ENCODE measurements around the gene GPC5. TPM values are rescaled to one million over a fixed set of nuclear protein-coding genes. Genes with fewer than 3 reads are reported as not detected.

The GPC5 gene
- total and polyA plus RNA-seq, 2 of the 13 experiments (the other 11 are each of a cell fraction or from before 2014, with no cell fraction given): 0.02 to 0.07 TPM

GRCh38 chr13:91659256-91660075 lies 261.0 kb downstream of the GPC5 start:
- H2AFZ ChIP-seq (ENCODE audit: low read length): no peak overlapping the region
- no peaks in the 10 kb centered on the region for H3K79me2 ChIP-seq (ENCODE audit: insufficient read depth, low read length)
- no peaks in the 10 kb centered on the region for H4K20me1 ChIP-seq (ENCODE audit: insufficient read depth, low read length)
- H3K9ac ChIP-seq (ENCODE audit: insufficient read depth, low read depth, low read length): no peak overlapping the region
- H3K9me3 ChIP-seq (ENCODE audit: low read length): no peaks in the 10 kb centered on the region
- POLR2A ChIA-PET: no interaction called here
- H3K4me2 ChIP-seq (ENCODE audit: low read depth, low read length): no peak overlapping the region
- TF ChIP-seq CCAR2 (optimal IDR thresholded peaks at IDR 0.05; ENCODE audit: low read depth, low read length) (no peak), GFI1 (CRISPR knock-in tag; IDR thresholded peaks at IDR 0.05; ENCODE audit: borderline replicate concordance) (no peak), MAZ (IDR thresholded peaks at IDR 0.05; ENCODE audit: borderline replicate concordance, low read depth, low read length) (no peak), MAZ (CRISPR knock-in tag; IDR thresholded peaks at IDR 0.05; ENCODE audit: low read depth) (no peak)
- in situ Hi-C loops (cut with HindIII; ENCODE audit: extremely low pct_ligation_motif_present, low pct_unique_long_range_greater_than_20kb): no loop called here
- FAIRE-seq: no peak
- H3K4me3 ChIP-seq (replicated peaks in 1 of 3; ENCODE audit: insufficient read depth in 1 of 3, low read depth in 2 of 3, low read length in 3 of 3): no peak overlapping the region
- no peak overlapping the region for H3K27ac ChIP-seq (ENCODE audit: extremely low read length, insufficient read depth, low read length)
- no peak for DNase-seq (ENCODE audit: low spot score)
- ATAC-seq: no peak
- 0% methylated on average over 4 of the region's 4 CpGs for WGBS (ENCODE audit: low lambda C conversion rate)
- no peaks in the 10 kb centered on the region for H3K27me3 ChIP-seq (ENCODE audit: control insufficient read depth in 1 of 2, insufficient read depth in 2 of 2, low read length in 2 of 2)
- no peaks in the 10 kb centered on the region for H3K4me1 ChIP-seq (ENCODE audit: insufficient read depth, low read length)
- no peaks in the 10 kb centered on the region for H3K36me3 ChIP-seq (replicated peaks in 1 of 2; ENCODE audit: control insufficient read depth in 1 of 2, insufficient read depth in 2 of 2, low read length in 2 of 2)
- intact Hi-C loops (cut with micrococcal nuclease; ENCODE audit: unreplicated experiment): no loop called here
- CTCF ChIA-PET (ENCODE audit: low intra/inter-chr PET ratio, low total read pairs): no interaction called here
- BruUV-seq (replicated peaks): no TSS peak

GRCh38 chr13:91660076-91660415 lies 261.6 kb downstream of the GPC5 start:
- DNase-seq (ENCODE audit: low spot score): no peak
- ChIA-PET POLR2A (no interaction called here), CTCF (ENCODE audit: low intra/inter-chr PET ratio, low total read pairs) (no interaction called here)
- Histone ChIP-seq H3K79me2 (ENCODE audit: insufficient read depth, low read length) (no peaks in the 10 kb centered on the region), H4K20me1 (ENCODE audit: insufficient read depth, low read length) (no peaks in the 10 kb centered on the region), H3K4me1 (ENCODE audit: insufficient read depth, low read length) (no peaks in the 10 kb centered on the region), H3K4me2 (ENCODE audit: low read depth, low read length) (no peak overlapping the region), H3K4me3 (replicated peaks in 1 of 3; ENCODE audit: insufficient read depth in 1 of 3, low read depth in 2 of 3, low read length in 3 of 3) (no peak overlapping the region), H3K9ac (ENCODE audit: insufficient read depth, low read depth, low read length) (no peak overlapping the region), H3K27me3 (ENCODE audit: control insufficient read depth in 1 of 2, insufficient read depth in 2 of 2, low read length in 2 of 2) (no peaks in the 10 kb centered on the region), H3K9me3 (ENCODE audit: low read length) (no peaks in the 10 kb centered on the region), H2AFZ (ENCODE audit: low read length) (no peak overlapping the region), H3K36me3 (replicated peaks in 1 of 2; ENCODE audit: control insufficient read depth in 1 of 2, insufficient read depth in 2 of 2, low read length in 2 of 2) (no peaks in the 10 kb centered on the region), H3K27ac (ENCODE audit: extremely low read length, insufficient read depth, low read length) (no peak overlapping the region)
- BruUV-seq (replicated peaks): no TSS peak
- in situ Hi-C loops (cut with HindIII; ENCODE audit: extremely low pct_ligation_motif_present, low pct_unique_long_range_greater_than_20kb): no loop called here
- ATAC-seq: no peak
- no peak for FAIRE-seq
- intact Hi-C loops (cut with micrococcal nuclease; ENCODE audit: unreplicated experiment): no loop called here
- TF ChIP-seq ZNF749 (CRISPR knock-in tag; IDR thresholded peaks at IDR 0.05; ENCODE audit: borderline replicate concordance): no peak
- no peak for TF ChIP-seq SALL2 (CRISPR knock-in tag; IDR thresholded peaks at IDR 0.05)
- TF ChIP-seq ZNF263 (CRISPR knock-in tag; IDR thresholded peaks at IDR 0.05): no peak
- no peak for TF ChIP-seq DNMT1 (CRISPR knock-in tag; IDR thresholded peaks at IDR 0.05)
- no peak for TF ChIP-seq ZNF672 (CRISPR knock-in tag; IDR thresholded peaks at IDR 0.05)
- no peak for TF ChIP-seq ARID3A (IDR thresholded peaks at IDR 0.05; ENCODE audit: low read depth, low read length)
- no peak for TF ChIP-seq BORCS8-MEF2B (CRISPR knock-in tag; IDR thresholded peaks at IDR 0.05)
- no peak for TF ChIP-seq CEBPZ (IDR thresholded peaks at IDR 0.05; ENCODE audit: low read length)
- TF ChIP-seq GFI1 (CRISPR knock-in tag; IDR thresholded peaks at IDR 0.05; ENCODE audit: borderline replicate concordance): no peak
- no peak for TF ChIP-seq MED1 (CRISPR knock-in tag; IDR thresholded peaks at IDR 0.05)
- no peak for TF ChIP-seq GATAD1 (CRISPR knock-in tag; IDR thresholded peaks at IDR 0.05)
- TF ChIP-seq ZNF788 (CRISPR knock-in tag; IDR thresholded peaks at IDR 0.05; ENCODE audit: borderline replicate concordance): no peak

Measured in HepG2 (cell line).